Measurements from ENCODE around the gene NASP. TPM values are rescaled to one million over a fixed set of nuclear protein-coding genes. Genes with fewer than 3 reads are reported as not detected.

The NASP gene
- total RNA-seq, 1 experiment from 2014 or later, result 535 TPM

DNA sequence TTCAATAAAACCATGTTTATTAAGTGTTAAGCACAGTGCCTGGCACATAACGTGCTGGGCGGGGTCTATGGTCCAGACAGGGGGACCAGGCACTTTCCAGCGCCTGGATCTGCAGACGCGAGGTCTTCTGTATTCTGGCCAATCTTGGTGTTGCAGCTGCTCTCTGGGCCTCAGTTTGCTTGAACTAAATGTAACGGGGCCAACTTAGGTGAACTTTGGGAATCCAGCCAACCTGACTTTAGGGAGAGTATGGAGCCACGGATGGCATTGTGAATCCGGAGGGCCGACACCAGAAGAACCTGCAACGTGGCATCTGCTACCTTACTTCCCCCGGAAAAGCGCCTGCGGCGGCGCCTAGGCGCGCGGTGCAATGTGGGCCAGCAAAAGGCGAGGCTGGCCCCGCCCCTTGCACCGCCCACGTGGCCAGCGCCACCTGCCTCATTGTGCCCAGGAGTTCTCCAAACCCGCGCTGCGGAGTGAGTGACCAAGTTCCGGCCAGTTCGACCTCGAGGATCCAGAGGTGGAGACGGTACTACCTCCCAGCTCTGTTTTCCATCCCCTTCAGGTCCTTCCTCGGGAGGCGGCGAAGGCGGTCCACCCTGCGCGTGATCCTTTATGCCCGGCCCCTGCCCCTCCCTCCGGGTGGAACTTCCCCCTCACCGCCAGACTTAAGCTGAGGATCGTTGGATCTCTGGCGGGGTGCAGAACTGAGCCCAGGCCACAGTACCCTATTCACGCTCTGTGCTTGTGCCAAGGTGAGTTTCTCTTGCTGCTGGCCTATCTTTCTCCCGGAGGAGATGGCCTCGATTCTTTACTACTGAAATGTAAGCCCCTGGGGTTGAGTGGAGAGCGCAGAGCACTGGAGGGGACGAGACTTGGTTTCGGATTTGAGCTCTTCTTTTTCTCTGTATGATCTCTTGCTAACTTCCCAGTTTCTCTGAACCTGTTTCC, 33.2 kb upstream of the NASP start, which contains the start of gene AKR1A1 (continued):
- TF ChIP-seq, protein P1, sequence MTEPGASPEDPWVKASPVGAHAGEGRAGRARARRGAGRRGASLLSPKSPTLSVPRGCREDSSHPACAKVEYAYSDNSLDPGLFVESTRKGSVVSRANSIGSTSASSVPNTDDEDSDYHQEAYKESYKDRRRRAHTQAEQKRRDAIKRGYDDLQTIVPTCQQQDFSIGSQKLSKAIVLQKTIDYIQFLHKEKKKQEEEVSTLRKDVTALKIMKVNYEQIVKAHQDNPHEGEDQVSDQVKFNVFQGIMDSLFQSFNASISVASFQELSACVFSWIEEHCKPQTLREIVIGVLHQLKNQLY (CRISPR knock-in tag; IDR thresholded peaks at IDR 0.05), result no peak
- TF ChIP-seq FOXK1 (CRISPR knock-in tag; IDR thresholded peaks at IDR 0.05) (peak; percentile 78), SMAD4 (CRISPR knock-in tag; IDR thresholded peaks at IDR 0.05) (no peak), MYBL2 (CRISPR knock-in tag; IDR thresholded peaks at IDR 0.05) (peak; percentile 93), RORB (CRISPR knock-in tag; IDR thresholded peaks at IDR 0.05) (no peak), GTF2I (CRISPR knock-in tag; conservative IDR thresholded peaks at IDR 0.05) (no peak), CBFB (CRISPR knock-in tag; IDR thresholded peaks at IDR 0.05; ENCODE audit: low read depth) (peak; percentile 56; the same call in 1 of the 2 replicates), NFYB (CRISPR knock-in tag; conservative IDR thresholded peaks at IDR 0.05; ENCODE audit: low read depth) (peak; percentile 19; the same call in 1 of the 2 replicates), ZBTB21 (CRISPR knock-in tag; IDR thresholded peaks at IDR 0.05; ENCODE audit: borderline replicate concordance) (no peak; the same call in 1 of the 2 replicates), ZNF219 (CRISPR knock-in tag; IDR thresholded peaks at IDR 0.05; ENCODE audit: borderline replicate concordance) (no peak), MXD4 (CRISPR knock-in tag; IDR thresholded peaks at IDR 0.05; ENCODE audit: borderline replicate concordance) (no peak)
- TF ChIP-seq, protein P2, sequence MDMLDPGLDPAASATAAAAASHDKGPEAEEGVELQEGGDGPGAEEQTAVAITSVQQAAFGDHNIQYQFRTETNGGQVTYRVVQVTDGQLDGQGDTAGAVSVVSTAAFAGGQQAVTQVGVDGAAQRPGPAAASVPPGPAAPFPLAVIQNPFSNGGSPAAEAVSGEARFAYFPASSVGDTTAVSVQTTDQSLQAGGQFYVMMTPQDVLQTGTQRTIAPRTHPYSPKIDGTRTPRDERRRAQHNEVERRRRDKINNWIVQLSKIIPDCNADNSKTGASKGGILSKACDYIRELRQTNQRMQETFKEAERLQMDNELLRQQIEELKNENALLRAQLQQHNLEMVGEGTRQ (CRISPR knock-in tag; IDR thresholded peaks at IDR 0.05), result peak; percentile 95
- TF ChIP-seq, protein P3, sequence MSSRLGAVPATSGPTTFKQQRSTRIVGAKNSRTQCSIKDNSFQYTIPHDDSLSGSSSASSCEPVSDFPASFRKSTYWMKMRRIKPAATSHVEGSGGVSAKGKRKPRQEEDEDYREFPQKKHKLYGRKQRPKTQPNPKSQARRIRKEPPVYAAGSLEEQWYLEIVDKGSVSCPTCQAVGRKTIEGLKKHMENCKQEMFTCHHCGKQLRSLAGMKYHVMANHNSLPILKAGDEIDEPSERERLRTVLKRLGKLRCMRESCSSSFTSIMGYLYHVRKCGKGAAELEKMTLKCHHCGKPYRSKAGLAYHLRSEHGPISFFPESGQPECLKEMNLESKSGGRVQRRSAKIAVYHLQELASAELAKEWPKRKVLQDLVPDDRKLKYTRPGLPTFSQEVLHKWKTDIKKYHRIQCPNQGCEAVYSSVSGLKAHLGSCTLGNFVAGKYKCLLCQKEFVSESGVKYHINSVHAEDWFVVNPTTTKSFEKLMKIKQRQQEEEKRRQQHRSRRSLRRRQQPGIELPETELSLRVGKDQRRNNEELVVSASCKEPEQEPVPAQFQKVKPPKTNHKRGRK (CRISPR knock-in tag; IDR thresholded peaks at IDR 0.05; ENCODE audit: borderline replicate concordance), result no peak
- TF ChIP-seq, protein P4, sequence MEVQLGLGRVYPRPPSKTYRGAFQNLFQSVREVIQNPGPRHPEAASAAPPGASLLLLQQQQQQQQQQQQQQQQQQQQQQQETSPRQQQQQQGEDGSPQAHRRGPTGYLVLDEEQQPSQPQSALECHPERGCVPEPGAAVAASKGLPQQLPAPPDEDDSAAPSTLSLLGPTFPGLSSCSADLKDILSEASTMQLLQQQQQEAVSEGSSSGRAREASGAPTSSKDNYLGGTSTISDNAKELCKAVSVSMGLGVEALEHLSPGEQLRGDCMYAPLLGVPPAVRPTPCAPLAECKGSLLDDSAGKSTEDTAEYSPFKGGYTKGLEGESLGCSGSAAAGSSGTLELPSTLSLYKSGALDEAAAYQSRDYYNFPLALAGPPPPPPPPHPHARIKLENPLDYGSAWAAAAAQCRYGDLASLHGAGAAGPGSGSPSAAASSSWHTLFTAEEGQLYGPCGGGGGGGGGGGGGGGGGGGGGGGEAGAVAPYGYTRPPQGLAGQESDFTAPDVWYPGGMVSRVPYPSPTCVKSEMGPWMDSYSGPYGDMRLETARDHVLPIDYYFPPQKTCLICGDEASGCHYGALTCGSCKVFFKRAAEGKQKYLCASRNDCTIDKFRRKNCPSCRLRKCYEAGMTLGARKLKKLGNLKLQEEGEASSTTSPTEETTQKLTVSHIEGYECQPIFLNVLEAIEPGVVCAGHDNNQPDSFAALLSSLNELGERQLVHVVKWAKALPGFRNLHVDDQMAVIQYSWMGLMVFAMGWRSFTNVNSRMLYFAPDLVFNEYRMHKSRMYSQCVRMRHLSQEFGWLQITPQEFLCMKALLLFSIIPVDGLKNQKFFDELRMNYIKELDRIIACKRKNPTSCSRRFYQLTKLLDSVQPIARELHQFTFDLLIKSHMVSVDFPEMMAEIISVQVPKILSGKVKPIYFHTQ (CRISPR knock-in tag; IDR thresholded peaks at IDR 0.05), result no peak
- TF ChIP-seq, protein P5, sequence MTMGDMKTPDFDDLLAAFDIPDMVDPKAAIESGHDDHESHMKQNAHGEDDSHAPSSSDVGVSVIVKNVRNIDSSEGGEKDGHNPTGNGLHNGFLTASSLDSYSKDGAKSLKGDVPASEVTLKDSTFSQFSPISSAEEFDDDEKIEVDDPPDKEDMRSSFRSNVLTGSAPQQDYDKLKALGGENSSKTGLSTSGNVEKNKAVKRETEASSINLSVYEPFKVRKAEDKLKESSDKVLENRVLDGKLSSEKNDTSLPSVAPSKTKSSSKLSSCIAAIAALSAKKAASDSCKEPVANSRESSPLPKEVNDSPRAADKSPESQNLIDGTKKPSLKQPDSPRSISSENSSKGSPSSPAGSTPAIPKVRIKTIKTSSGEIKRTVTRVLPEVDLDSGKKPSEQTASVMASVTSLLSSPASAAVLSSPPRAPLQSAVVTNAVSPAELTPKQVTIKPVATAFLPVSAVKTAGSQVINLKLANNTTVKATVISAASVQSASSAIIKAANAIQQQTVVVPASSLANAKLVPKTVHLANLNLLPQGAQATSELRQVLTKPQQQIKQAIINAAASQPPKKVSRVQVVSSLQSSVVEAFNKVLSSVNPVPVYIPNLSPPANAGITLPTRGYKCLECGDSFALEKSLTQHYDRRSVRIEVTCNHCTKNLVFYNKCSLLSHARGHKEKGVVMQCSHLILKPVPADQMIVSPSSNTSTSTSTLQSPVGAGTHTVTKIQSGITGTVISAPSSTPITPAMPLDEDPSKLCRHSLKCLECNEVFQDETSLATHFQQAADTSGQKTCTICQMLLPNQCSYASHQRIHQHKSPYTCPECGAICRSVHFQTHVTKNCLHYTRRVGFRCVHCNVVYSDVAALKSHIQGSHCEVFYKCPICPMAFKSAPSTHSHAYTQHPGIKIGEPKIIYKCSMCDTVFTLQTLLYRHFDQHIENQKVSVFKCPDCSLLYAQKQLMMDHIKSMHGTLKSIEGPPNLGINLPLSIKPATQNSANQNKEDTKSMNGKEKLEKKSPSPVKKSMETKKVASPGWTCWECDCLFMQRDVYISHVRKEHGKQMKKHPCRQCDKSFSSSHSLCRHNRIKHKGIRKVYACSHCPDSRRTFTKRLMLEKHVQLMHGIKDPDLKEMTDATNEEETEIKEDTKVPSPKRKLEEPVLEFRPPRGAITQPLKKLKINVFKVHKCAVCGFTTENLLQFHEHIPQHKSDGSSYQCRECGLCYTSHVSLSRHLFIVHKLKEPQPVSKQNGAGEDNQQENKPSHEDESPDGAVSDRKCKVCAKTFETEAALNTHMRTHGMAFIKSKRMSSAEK (CRISPR knock-in tag; IDR thresholded peaks at IDR 0.05; ENCODE audit: borderline replicate concordance), result no peak
- TF ChIP-seq, protein P6, sequence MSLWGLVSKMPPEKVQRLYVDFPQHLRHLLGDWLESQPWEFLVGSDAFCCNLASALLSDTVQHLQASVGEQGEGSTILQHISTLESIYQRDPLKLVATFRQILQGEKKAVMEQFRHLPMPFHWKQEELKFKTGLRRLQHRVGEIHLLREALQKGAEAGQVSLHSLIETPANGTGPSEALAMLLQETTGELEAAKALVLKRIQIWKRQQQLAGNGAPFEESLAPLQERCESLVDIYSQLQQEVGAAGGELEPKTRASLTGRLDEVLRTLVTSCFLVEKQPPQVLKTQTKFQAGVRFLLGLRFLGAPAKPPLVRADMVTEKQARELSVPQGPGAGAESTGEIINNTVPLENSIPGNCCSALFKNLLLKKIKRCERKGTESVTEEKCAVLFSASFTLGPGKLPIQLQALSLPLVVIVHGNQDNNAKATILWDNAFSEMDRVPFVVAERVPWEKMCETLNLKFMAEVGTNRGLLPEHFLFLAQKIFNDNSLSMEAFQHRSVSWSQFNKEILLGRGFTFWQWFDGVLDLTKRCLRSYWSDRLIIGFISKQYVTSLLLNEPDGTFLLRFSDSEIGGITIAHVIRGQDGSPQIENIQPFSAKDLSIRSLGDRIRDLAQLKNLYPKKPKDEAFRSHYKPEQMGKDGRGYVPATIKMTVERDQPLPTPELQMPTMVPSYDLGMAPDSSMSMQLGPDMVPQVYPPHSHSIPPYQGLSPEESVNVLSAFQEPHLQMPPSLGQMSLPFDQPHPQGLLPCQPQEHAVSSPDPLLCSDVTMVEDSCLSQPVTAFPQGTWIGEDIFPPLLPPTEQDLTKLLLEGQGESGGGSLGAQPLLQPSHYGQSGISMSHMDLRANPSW (CRISPR knock-in tag; conservative IDR thresholded peaks at IDR 0.05; ENCODE audit: low read depth), result no peak
- TF ChIP-seq, protein P7, sequence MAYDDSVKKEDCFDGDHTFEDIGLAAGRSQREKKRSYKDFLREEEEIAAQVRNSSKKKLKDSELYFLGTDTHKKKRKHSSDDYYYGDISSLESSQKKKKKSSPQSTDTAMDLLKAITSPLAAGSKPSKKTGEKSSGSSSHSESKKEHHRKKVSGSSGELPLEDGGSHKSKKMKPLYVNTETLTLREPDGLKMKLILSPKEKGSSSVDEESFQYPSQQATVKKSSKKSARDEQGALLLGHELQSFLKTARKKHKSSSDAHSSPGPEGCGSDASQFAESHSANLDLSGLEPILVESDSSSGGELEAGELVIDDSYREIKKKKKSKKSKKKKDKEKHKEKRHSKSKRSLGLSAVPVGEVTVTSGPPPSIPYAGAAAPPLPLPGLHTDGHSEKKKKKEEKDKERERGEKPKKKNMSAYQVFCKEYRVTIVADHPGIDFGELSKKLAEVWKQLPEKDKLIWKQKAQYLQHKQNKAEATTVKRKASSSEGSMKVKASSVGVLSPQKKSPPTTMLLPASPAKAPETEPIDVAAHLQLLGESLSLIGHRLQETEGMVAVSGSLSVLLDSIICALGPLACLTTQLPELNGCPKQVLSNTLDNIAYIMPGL (CRISPR knock-in tag; IDR thresholded peaks at IDR 0.05), result 0 out of 2 replicates have a peak, but pooled peaks have one; percentile 35
- TF ChIP-seq, protein P8, sequence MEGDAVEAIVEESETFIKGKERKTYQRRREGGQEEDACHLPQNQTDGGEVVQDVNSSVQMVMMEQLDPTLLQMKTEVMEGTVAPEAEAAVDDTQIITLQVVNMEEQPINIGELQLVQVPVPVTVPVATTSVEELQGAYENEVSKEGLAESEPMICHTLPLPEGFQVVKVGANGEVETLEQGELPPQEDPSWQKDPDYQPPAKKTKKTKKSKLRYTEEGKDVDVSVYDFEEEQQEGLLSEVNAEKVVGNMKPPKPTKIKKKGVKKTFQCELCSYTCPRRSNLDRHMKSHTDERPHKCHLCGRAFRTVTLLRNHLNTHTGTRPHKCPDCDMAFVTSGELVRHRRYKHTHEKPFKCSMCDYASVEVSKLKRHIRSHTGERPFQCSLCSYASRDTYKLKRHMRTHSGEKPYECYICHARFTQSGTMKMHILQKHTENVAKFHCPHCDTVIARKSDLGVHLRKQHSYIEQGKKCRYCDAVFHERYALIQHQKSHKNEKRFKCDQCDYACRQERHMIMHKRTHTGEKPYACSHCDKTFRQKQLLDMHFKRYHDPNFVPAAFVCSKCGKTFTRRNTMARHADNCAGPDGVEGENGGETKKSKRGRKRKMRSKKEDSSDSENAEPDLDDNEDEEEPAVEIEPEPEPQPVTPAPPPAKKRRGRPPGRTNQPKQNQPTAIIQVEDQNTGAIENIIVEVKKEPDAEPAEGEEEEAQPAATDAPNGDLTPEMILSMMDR (IDR thresholded peaks at IDR 0.05), result no peak

Measured in WTC11 (cell line).